B cell (primary cell): ENCODE measurements around the gene TTYH3. TPM values are rescaled to one million over a fixed set of nuclear protein-coding genes. Genes with fewer than 3 reads are reported as not detected.

Source experiments
- ATAC-seq: fragments of 200-7000 bp; cut with Tn5 transposase; one replicate; pipeline ENCODE4 v1.10.0; 2021; ENCODE audit warnings: low read depth, mild to moderate bottlenecking, moderate number of reproducible peaks, moderate library complexity
- CTCF ChIA-PET: fragments of 350-600 bp; sonication (Branson Sonifier 250); formaldehyde crosslinking; loops from one replicate; lab custom pipeline; 2021; ENCODE audit warnings: antibody characterized with exemption, inconsistent platforms; lab: Charles Lee
- POLR2A ChIA-PET: fragments of 350-600 bp; sonication (Branson Sonifier 250); formaldehyde crosslinking; loops from one replicate; lab custom pipeline; 2021; ENCODE audit warnings: antibody characterized with exemption; lab: Charles Lee
- DNase-seq: peaks from one replicate; pipeline ENCODE4 v3.0.0; 2013
- H2AFZ ChIP-seq: 2 replicates; pipeline ENCODE4 v1.6.1; 2012; ENCODE audit warnings: mild to moderate bottlenecking, low read depth, low read length; ENCODE audit not compliant: insufficient read depth, poor library complexity, severe bottlenecking
- H3K27ac ChIP-seq, 2 donors: 1 replicate in 1 of 2; 2 replicates in 1 of 2; pipeline ENCODE4 v1.5.1; 2012 to 2013; ENCODE audit warnings: low read length in 2 of 2, mild to moderate bottlenecking in 2 of 2, moderate library complexity in 1 of 2
- H3K27me3 ChIP-seq, 4 experiments: fragments of 200-600 bp in 1 of 4; sonication (generic) in 1 of 4; replicated peaks in 1 of 4; 1 replicate in 2 of 4; 2 replicates in 2 of 4; pipeline versions ENCODE4 v1.6.1 to v1.7.0; 2013 to 2016; ENCODE audit warnings: low read length in 3 of 4, mild to moderate bottlenecking in 2 of 4, mixed read lengths in 1 of 4, moderate library complexity in 1 of 4; ENCODE audit not compliant: insufficient read depth in 4 of 4, control insufficient read depth in 3 of 4; ENCODE audit errors: control extremely low read depth in 1 of 4
- H3K36me3 ChIP-seq, 2 experiments: replicated peaks in 1 of 2; 1 replicate in 1 of 2; 2 replicates in 1 of 2; pipeline versions ENCODE4 v1.6.1 to v1.7.1; 2013; ENCODE audit warnings: low read length in 1 of 2; ENCODE audit not compliant: insufficient read depth in 2 of 2, control insufficient read depth in 1 of 2; ENCODE audit errors: control extremely low read depth in 1 of 2, extremely low read depth in 1 of 2
- H3K4me1 ChIP-seq, 2 donors: fragments of 200-600 bp in 1 of 2; sonication (generic) in 1 of 2; 1 replicate in 1 of 2; 2 replicates in 1 of 2; pipeline versions ENCODE4 v1.5.1 to v1.6.1; 2013 to 2017; ENCODE audit warnings: low read length in 2 of 2; ENCODE audit not compliant: control insufficient read depth in 2 of 2, insufficient read depth in 2 of 2
- H3K4me2 ChIP-seq: replicated peaks from 2 replicates; pipeline ENCODE3; 2012; ENCODE audit warnings: mild to moderate bottlenecking, low read depth, low read length; ENCODE audit not compliant: poor library complexity, severe bottlenecking
- H3K4me3 ChIP-seq, 5 experiments: fragments of 200-600 bp in 1 of 5; sonication (generic) in 1 of 5; 1 replicate in 3 of 5; 2 replicates in 2 of 5; pipeline versions ENCODE4 v1.5.1 to v1.7.0; 2011 to 2016; ENCODE audit warnings: low read length in 4 of 5, mild to moderate bottlenecking in 4 of 5, low read depth in 2 of 5, control low read depth in 1 of 5, moderate library complexity in 1 of 5; ENCODE audit not compliant: insufficient read depth in 1 of 5; ENCODE audit errors: control extremely low read depth in 1 of 5, extremely low read depth in 1 of 5
- H3K79me2 ChIP-seq: fragments of 200-600 bp; sonication (generic); one replicate; pipeline ENCODE4 v1.6.0; 2016; ENCODE audit warnings: low read length; ENCODE audit not compliant: control insufficient read depth, insufficient read depth
- H3K9ac ChIP-seq: fragments of 200-600 bp; sonication (generic); 2 replicates; pipeline ENCODE4 v1.6.1; 2017; ENCODE audit warnings: mild to moderate bottlenecking, low read length, moderate library complexity
- H3K9me3 ChIP-seq, 3 donors: one replicate each; pipeline versions ENCODE4 v1.6.1 to v1.7.1; 2013; ENCODE audit warnings: low read length in 2 of 3; ENCODE audit not compliant: control insufficient read depth in 2 of 3, insufficient read depth in 1 of 3; ENCODE audit errors: control extremely low read depth in 1 of 3
- H4K20me1 ChIP-seq: 2 replicates; pipeline ENCODE4 v1.6.0; 2012; ENCODE audit warnings: mild to moderate bottlenecking, low read length; ENCODE audit not compliant: insufficient read depth, control insufficient read depth, poor library complexity, severe bottlenecking
- H3K27ac Mint-ChIP-seq: one replicate; pipeline ENCODE4 v1.8.0; 2021; ENCODE audit warnings: mixed read lengths
- H3K27me3 Mint-ChIP-seq: one replicate; pipeline ENCODE4 v1.8.0; 2021; ENCODE audit warnings: mixed read lengths
- H3K4me1 Mint-ChIP-seq: one replicate; pipeline ENCODE4 v1.8.0; 2021; ENCODE audit warnings: mixed read lengths
- H3K4me3 Mint-ChIP-seq: one replicate; pipeline ENCODE4 v1.8.0; 2021; ENCODE audit warnings: mixed read lengths
- H3K9me3 Mint-ChIP-seq: one replicate; pipeline ENCODE4 v1.8.0; 2022; ENCODE audit warnings: mixed read lengths; ENCODE audit not compliant: insufficient read depth
- CTCF ChIP-seq: fragments of 200-600 bp; IDR thresholded peaks from one replicate; pipeline ENCODE4 v1.8.0; 2022; ENCODE audit warnings: antibody characterized with exemption, mild to moderate bottlenecking
- EZH2 ChIP-seq: IDR thresholded peaks from 2 replicates; pipeline ENCODE4 v1.6.1; 2012; ENCODE audit warnings: borderline replicate concordance, low read depth, mild to moderate bottlenecking, moderate library complexity, low read length; ENCODE audit not compliant: insufficient read depth, poor library complexity, severe bottlenecking
- WGBS: methylation state at CpG from one replicate; pipeline ENCODE4 v1.1.5; 2013; ENCODE audit warnings: missing lambda C conversion rate; ENCODE audit not compliant: insufficient coverage; 5-methylcytosine and 5-hydroxymethylcytosine counted together
- intact Hi-C: fragments of 100-400 bp; cut with micrococcal nuclease; formaldehyde crosslinking; loops from one replicate; pipeline ENCODE4 v1.10.0; 2022
- polyA plus RNA-seq: library from polyadenylated mRNA; depleted of rRNA; stranded (reverse); fragments of >200 nt; gene quantifications from 2 replicates; pipeline ENCODE4 v1.2.3, GENCODE V29; 2012
- total RNA-seq, 2 donors: library from RNA; stranded (reverse); fragments of 120-200 nt in 1 of 2; gene quantifications; 1 replicate in 1 of 2; 2 replicates in 1 of 2; pipeline versions ENCODE4 v1.2.3 to v1.2.4, GENCODE V29; 2013 to 2022

The TTYH3 gene
- total and polyA plus RNA-seq, 2 donors (not counting 1 experiment from before 2014, with no cell fraction given): 8.4 to 48.6 TPM

GRCh38 chr7:2644220-2644561 lies 12.4 kb downstream of the TTYH3 start:
- Histone ChIP-seq H4K20me1 (no peaks in the 10 kb centered on the region), H3K27me3 (no peaks in the 10 kb centered on the region), H2AFZ (no peak overlapping the region), H3K4me1 (peaks cover 44 to 65% of the 10 kb centered on the region in 2 donors), H3K4me2 (peak overlapping the region; percentile 69), H3K9me3 (no peaks in the 10 kb centered on the region), H3K4me3 (no peak overlapping the region), H3K9ac (no peak overlapping the region), H3K27ac (no peak overlapping the region), H3K36me3 (peaks cover 0 to 11% of the 10 kb centered on the region in 2 experiments), H3K79me2 (peaks cover 62% of the 10 kb centered on the region)
- no peak overlapping the region for H3K4me3 Mint-ChIP-seq
- no peak for ATAC-seq
- TF ChIP-seq CTCF: no peak
- TF ChIP-seq EZH2: no peak
- no peaks in the 10 kb centered on the region for H3K27me3 Mint-ChIP-seq
- CTCF ChIA-PET: interaction anchor here (0.5 to 2.2 kb wide), 10 partner anchors 12 to 187 kb away, joined by 3 to 6 read pairs (median 4); partner anchors contain the start of gene TTYH3
- no peak overlapping the region for H3K27ac Mint-ChIP-seq
- no peak for DNase-seq
- POLR2A ChIA-PET: interaction anchor here (1.3 kb wide), 1 partner anchor 133 kb away, joined by 3 read pairs; no protein-coding TSS in a partner anchor
- H3K4me1 Mint-ChIP-seq: peaks cover 49% of the 10 kb centered on the region
- no peaks in the 10 kb centered on the region for H3K9me3 Mint-ChIP-seq
- intact Hi-C loops: no loop called here
- 84% methylated on average over 5 of the region's 6 CpGs for WGBS

GRCh38 chr7:2644562-2645273 lies 12.9 kb downstream of the TTYH3 start:
- peak; percentile 7 for ATAC-seq
- Mint-ChIP-seq H3K27ac (peak overlapping the region; percentile 80), H3K4me1 (peaks cover 45% of the 10 kb centered on the region), H3K27me3 (no peaks in the 10 kb centered on the region), H3K4me3 (peak overlapping the region; percentile 87), H3K9me3 (no peaks in the 10 kb centered on the region)
- peak overlapping the region; percentile 48 for H3K9ac ChIP-seq
- H3K4me1 ChIP-seq: peaks cover 44 to 61% of the 10 kb centered on the region in 2 donors
- H3K27me3 ChIP-seq: no peaks in the 10 kb centered on the region
- ChIA-PET CTCF (interaction anchor here (0.5 to 2.2 kb wide), 10 partner anchors 19 to 188 kb away, joined by 3 to 6 read pairs (median 4); no protein-coding TSS in a partner anchor), POLR2A (interaction anchor here (0.6 to 1.3 kb wide), 6 partner anchors 14 to 193 kb away, joined by 3 to 9 read pairs (median 4); no protein-coding TSS in a partner anchor)
- peaks cover 0 to 13% of the 10 kb centered on the region in 2 experiments for H3K36me3 ChIP-seq
- TF ChIP-seq CTCF: no peak
- no peak for TF ChIP-seq EZH2
- peak overlapping the region; percentile 69 for H3K4me2 ChIP-seq
- no peaks in the 10 kb centered on the region for H3K9me3 ChIP-seq
- H4K20me1 ChIP-seq: no peaks in the 10 kb centered on the region
- H3K27ac ChIP-seq: peak overlapping the region in 1 of 2 donors; percentile 8
- H3K4me3 ChIP-seq: peak overlapping the region in 4 of 5 experiments; percentile 18 to 44 (median 34)
- DNase-seq: peak; percentile 29
- H2AFZ ChIP-seq: peak overlapping the region; percentile 63
- peaks cover 57% of the 10 kb centered on the region for H3K79me2 ChIP-seq
- intact Hi-C loops: no loop called here
- WGBS: 59% methylated on average over 14 of the region's 18 CpGs
